Choroid plexus epithelial cell (primary cell): ENCODE results near the gene SIN3A.

Experiments used
- DNase-seq: peaks from one replicate; pipeline ENCODE4 v3.0.0-alpha.2; 2010; ENCODE audit warnings: low read depth
- H3K4me3 ChIP-seq: 2 replicates; pipeline ENCODE4 v1.5.1; 2011; ENCODE audit warnings: low read depth, mild to moderate bottlenecking, control low read depth, low read length, moderate library complexity
- CTCF ChIP-seq: conservative IDR thresholded peaks from 2 replicates; pipeline ENCODE4 v1.5.1; 2011; ENCODE audit warnings: low read depth, mild to moderate bottlenecking, control low read depth, inconsistent platforms, low read length, moderate library complexity

SIN3A gene

DNA sequence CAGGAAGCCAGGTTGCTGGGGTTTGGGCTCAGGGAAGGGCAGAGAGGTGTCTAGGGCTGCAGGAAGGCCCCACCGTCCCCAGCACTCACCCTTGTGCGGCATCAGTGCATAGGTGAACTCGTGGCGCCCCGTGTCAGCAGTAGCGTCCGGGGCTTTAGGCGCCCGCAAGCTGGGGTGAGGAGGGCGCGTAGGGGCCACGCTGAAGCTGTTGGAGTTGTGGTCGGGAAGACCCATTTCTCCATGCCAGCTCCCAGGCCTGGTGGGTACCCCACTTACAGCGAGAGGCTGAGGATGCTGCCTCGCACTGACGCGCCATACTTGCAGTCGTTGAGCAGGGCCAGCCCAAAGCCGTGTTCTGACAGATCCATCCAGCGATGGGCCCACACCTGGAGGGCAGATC, 95.0 kb downstream of the SIN3A start:
- no peak for DNase-seq
- H3K4me3 ChIP-seq = no peak overlapping the region
- no peak for TF ChIP-seq CTCF

- H3K4me3 ChIP-seq = no peak overlapping the region
- no peak for TF ChIP-seq CTCF
- no peak for DNase-seq
Observed at GRCh38 chr15:75356006-75356405, 95.5 kb downstream of the SIN3A start.

DNA sequence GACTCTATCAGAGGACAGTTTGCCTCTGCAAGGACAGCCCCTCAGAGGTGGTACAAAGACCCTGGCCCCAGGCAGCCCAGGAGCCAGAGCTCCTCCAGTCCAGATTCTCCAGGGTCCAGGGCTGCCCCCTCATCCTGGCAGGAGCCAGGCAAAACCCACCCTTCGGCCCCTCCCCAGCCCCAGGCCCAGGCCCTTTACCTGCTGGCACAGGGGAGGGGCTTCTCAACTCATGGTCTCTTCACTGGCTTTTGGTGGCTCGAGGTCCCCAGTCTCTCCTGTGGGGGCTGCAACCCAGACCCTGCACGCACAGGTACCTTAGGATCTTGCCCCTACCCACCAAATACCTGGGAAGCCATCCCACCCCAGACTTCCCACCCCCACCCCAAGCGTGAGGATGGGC, 96.1 kb downstream of the SIN3A start:
- DNase-seq = no peak
- TF ChIP-seq CTCF = no peak
- no peak overlapping the region for H3K4me3 ChIP-seq

GRCh38 chr15:75354454-75354853, 97.0 kb downstream of the SIN3A start:
- H3K4me3 ChIP-seq = no peak overlapping the region
- DNase-seq = no peak
- no peak for TF ChIP-seq CTCF

GRCh38 chr15:75353604-75354003, 97.9 kb downstream of the SIN3A start:
- no peak for DNase-seq
- no peak for TF ChIP-seq CTCF
- no peak overlapping the region for H3K4me3 ChIP-seq

GRCh38 chr15:75352186-75353080, 99.1 kb downstream of the SIN3A start:
- no peak for TF ChIP-seq CTCF
- H3K4me3 ChIP-seq = no peak overlapping the region
- DNase-seq = no peak
